Keratinocyte (primary cell): ENCODE results near the gene CMIP. TPM values are rescaled to one million over a fixed set of nuclear protein-coding genes. Genes with fewer than 3 reads are reported as not detected.

Experiments
- DNase-seq: peaks from one replicate; pipeline ENCODE4 v3.0.0-alpha.2; 2011; ENCODE audit warnings: low read depth, missing footprints, low spot score
- FAIRE-seq: peaks from 2 replicates; lab custom pipeline; 2011; peaks lifted over from hg19 to GRCh38; lab: Jason Lieb, UNC
- H2AFZ ChIP-seq: 2 replicates; pipeline ENCODE4 v1.6.0; 2012; ENCODE audit warnings: low read length, control low read depth, inconsistent platforms; ENCODE audit not compliant: control insufficient read depth
- H3K27ac ChIP-seq: 2 replicates; pipeline ENCODE4 v1.5.1; 2011; ENCODE audit warnings: low read length; ENCODE audit not compliant: control insufficient read depth, insufficient read depth
- H3K27me3 ChIP-seq: 3 replicates; pipeline ENCODE4 v1.6.0; 2011; ENCODE audit warnings: low read length; ENCODE audit not compliant: control insufficient read depth, insufficient read depth; ENCODE audit errors: extremely low read depth
- H3K36me3 ChIP-seq, 2 experiments: 2 replicates in 1 of 2; 3 replicates in 1 of 2; pipeline ENCODE4 v1.5.1; 2011; ENCODE audit warnings: low read length in 2 of 2, mild to moderate bottlenecking in 1 of 2; ENCODE audit not compliant: control insufficient read depth in 2 of 2, insufficient read depth in 2 of 2; ENCODE audit errors: extremely low read depth in 1 of 2
- H3K4me1 ChIP-seq: 3 replicates; pipeline ENCODE4 v1.5.1; 2011; ENCODE audit warnings: low read length; ENCODE audit not compliant: control insufficient read depth, insufficient read depth; ENCODE audit errors: extremely low read depth
- H3K4me2 ChIP-seq: 3 replicates; pipeline ENCODE4 v1.6.0; 2011; ENCODE audit warnings: low read depth, low read length; ENCODE audit not compliant: control insufficient read depth, insufficient read depth; ENCODE audit errors: extremely low read depth
- H3K4me3 ChIP-seq, 3 experiments: fragments of 200-600 bp in 1 of 3; sonication (generic) in 1 of 3; 2 replicates in 2 of 3; 3 replicates in 1 of 3; pipeline ENCODE4 v1.5.1; 2011 to 2016; ENCODE audit warnings: low read length in 3 of 3, mild to moderate bottlenecking in 3 of 3, control low read depth in 2 of 3, inconsistent platforms in 1 of 3, low read depth in 1 of 3, mixed read lengths in 1 of 3, mixed run types in 1 of 3, moderate library complexity in 1 of 3; ENCODE audit not compliant: control insufficient read depth in 2 of 3, insufficient read depth in 2 of 3; ENCODE audit errors: extremely low read depth in 1 of 3
- H3K79me2 ChIP-seq: 2 replicates; pipeline ENCODE4 v1.6.0; 2012; ENCODE audit warnings: low read length; ENCODE audit not compliant: control insufficient read depth, insufficient read depth
- H3K9ac ChIP-seq: 3 replicates; pipeline ENCODE4 v1.6.0; 2011; ENCODE audit warnings: low read length; ENCODE audit not compliant: control insufficient read depth, insufficient read depth; ENCODE audit errors: extremely low read depth
- H3K9me1 ChIP-seq: 3 replicates; pipeline ENCODE4 v1.6.0; 2011; ENCODE audit warnings: low read length; ENCODE audit not compliant: control insufficient read depth, insufficient read depth; ENCODE audit errors: extremely low read depth
- H3K9me3 ChIP-seq: 2 replicates; pipeline ENCODE4 v1.5.1; 2012; ENCODE audit warnings: low read depth, low read length; ENCODE audit not compliant: control insufficient read depth
- H4K20me1 ChIP-seq: 3 replicates; pipeline ENCODE4 v1.6.0; 2011; ENCODE audit warnings: low read length; ENCODE audit not compliant: control insufficient read depth, insufficient read depth; ENCODE audit errors: extremely low read depth
- CTCF ChIP-seq, 3 experiments: IDR thresholded peaks in 1 of 3; conservative IDR thresholded peaks in 1 of 3; optimal IDR thresholded peaks in 1 of 3; 2 replicates in 2 of 3; 3 replicates in 1 of 3; pipeline versions ENCODE3 to v1.5.1; 2011; ENCODE audit warnings: low read length in 3 of 3, mild to moderate bottlenecking in 3 of 3, moderate library complexity in 2 of 3, control low read depth in 1 of 3, inconsistent platforms in 1 of 3; ENCODE audit not compliant: insufficient read depth in 2 of 3; ENCODE audit errors: extremely low read depth in 1 of 3
- EZH2 ChIP-seq: IDR thresholded peaks from one replicate; pipeline ENCODE4 v1.6.1; 2012; ENCODE audit warnings: inconsistent platforms, mild to moderate bottlenecking, low read length, moderate library complexity
- dilution Hi-C: fragments of 300-500 bp; cut with MboI; formaldehyde crosslinking; loops from one replicate; pipeline ENCODE4 v1.7.0; 2020; ENCODE audit warnings: low sequenced_read_pairs; ENCODE audit not compliant: extremely low pct_ligation_motif_present
- polyA plus RNA-seq, 5 experiments: library from polyadenylated mRNA; depleted of rRNA in 3 of 5; stranded (reverse) in 3 of 5; stranded (forward) in 1 of 5; unstranded in 1 of 5; fragments of >200 nt; gene quantifications; 1 replicate in 1 of 5; 2 replicates in 3 of 5; 3 replicates in 1 of 5; pipeline versions ENCODE4 v1.2.1 to v1.2.3, GENCODE V29; 2011 to 2012; ENCODE audit warnings: missing spikeins in 2 of 5, low read depth in 1 of 5, low replicate concordance in 1 of 5

Gene CMIP
- polyA plus RNA-seq, 1 donor (not counting 4 experiments of a cell fraction or from before 2014, with no cell fraction given) = 5.0 TPM

- Histone ChIP-seq H3K79me2 (peaks cover 94% of the 10 kb centered on the region), H3K27me3 (no peaks in the 10 kb centered on the region), H3K4me1 (peaks cover 27% of the 10 kb centered on the region), H2AFZ (no peak overlapping the region), H3K27ac (no peak overlapping the region), H3K4me3 (no peak overlapping the region), H4K20me1 (peaks cover 18% of the 10 kb centered on the region), H3K9me3 (no peaks in the 10 kb centered on the region), H3K4me2 (no peak overlapping the region), H3K36me3 (peaks cover 3 to 4% of the 10 kb centered on the region in 2 experiments), H3K9me1 (peaks cover 8% of the 10 kb centered on the region), H3K9ac (no peak overlapping the region)
- DNase-seq (no peak), FAIRE-seq (no peak)
- dilution Hi-C loops = no loop called here
- no peak for TF ChIP-seq EZH2
- TF ChIP-seq CTCF (optimal IDR thresholded peaks at IDR 0.05 in 1 of 3, IDR thresholded peaks at IDR 0.05 in 1 of 3, conservative IDR thresholded peaks at IDR 0.05 in 1 of 3; ENCODE audit: extremely low read depth in 1 of 3, insufficient read depth in 2 of 3, low read length in 3 of 3) = no peak
Observed at GRCh38 chr16:81569361-81570034, 124.9 kb downstream of the CMIP start.

- Histone ChIP-seq H3K9ac (peak overlapping the region; percentile 9), H3K4me1 (peaks cover 25% of the 10 kb centered on the region), H3K4me3 (no peak overlapping the region), H3K36me3 (peaks cover 3 to 4% of the 10 kb centered on the region in 2 experiments), H3K79me2 (peaks cover 96% of the 10 kb centered on the region), H3K9me1 (peaks cover 8% of the 10 kb centered on the region), H3K27me3 (no peaks in the 10 kb centered on the region), H2AFZ (no peak overlapping the region), H4K20me1 (peaks cover 18% of the 10 kb centered on the region), H3K9me3 (no peaks in the 10 kb centered on the region), H3K27ac (no peak overlapping the region), H3K4me2 (no peak overlapping the region)
- TF ChIP-seq CTCF (optimal IDR thresholded peaks at IDR 0.05 in 1 of 3, IDR thresholded peaks at IDR 0.05 in 1 of 3, conservative IDR thresholded peaks at IDR 0.05 in 1 of 3; ENCODE audit: extremely low read depth in 1 of 3, insufficient read depth in 2 of 3, low read length in 3 of 3) (no peak), EZH2 (no peak)
- FAIRE-seq (no peak), DNase-seq (no peak)
- dilution Hi-C loops = no loop called here
Observed at GRCh38 chr16:81570151-81570846, 125.7 kb downstream of the CMIP start.
